IgD-negative memory B cell (primary cell): ENCODE measurements around the gene EML2. TPM values are rescaled to one million over a fixed set of nuclear protein-coding genes. Genes with fewer than 3 reads are reported as not detected.

Experiments used
- H3K27ac Mint-ChIP-seq, 3 donors: one replicate each; pipeline ENCODE4 v1.8.0; 2020 to 2022; ENCODE audit warnings: mild to moderate bottlenecking in 3 of 3, mixed read lengths in 3 of 3, moderate library complexity in 1 of 3
- H3K27me3 Mint-ChIP-seq: one replicate; pipeline ENCODE4 v1.8.0; 2021; ENCODE audit warnings: mixed read lengths
- H3K36me3 Mint-ChIP-seq: one replicate; pipeline ENCODE4 v1.8.0; 2020; ENCODE audit warnings: mild to moderate bottlenecking, mixed read lengths
- H3K4me1 Mint-ChIP-seq, 3 donors: one replicate each; pipeline ENCODE4 v1.8.0; 2020 to 2022; ENCODE audit warnings: mixed read lengths in 3 of 3, mild to moderate bottlenecking in 1 of 3
- H3K4me3 Mint-ChIP-seq, 4 donors: one replicate each; pipeline ENCODE4 v1.8.0; 2020 to 2022; ENCODE audit warnings: mild to moderate bottlenecking in 4 of 4, mixed read lengths in 4 of 4, moderate library complexity in 3 of 4
- H3K9me3 Mint-ChIP-seq, 3 donors: one replicate each; pipeline ENCODE4 v1.8.0; 2020 to 2021; ENCODE audit warnings: mixed read lengths in 3 of 3, mild to moderate bottlenecking in 1 of 3
- polyA plus RNA-seq: library from polyadenylated mRNA; unstranded; fragments of 300-500 nt; fragmentation: Illumina TruSeq; gene quantifications from one replicate; pipeline ENCODE4 v1.2.3, GENCODE V29; 2021

Gene EML2
- polyA plus RNA-seq, 1 donor from 2014 or later, result 18.5 TPM

GRCh38 chr19:45571457-45572220 lies 67.6 kb downstream of the EML2 start:
- H3K9me3 Mint-ChIP-seq, result no peaks in the 10 kb centered on the region
- H3K27me3 Mint-ChIP-seq, result no peaks in the 10 kb centered on the region
- H3K27ac Mint-ChIP-seq, result no peak overlapping the region
- H3K4me1 Mint-ChIP-seq, result peaks cover 7 to 12% (median 11%) of the 10 kb centered on the region in 3 donors
- H3K36me3 Mint-ChIP-seq, result peaks cover 2% of the 10 kb centered on the region
- no peak overlapping the region for H3K4me3 Mint-ChIP-seq

DNA sequence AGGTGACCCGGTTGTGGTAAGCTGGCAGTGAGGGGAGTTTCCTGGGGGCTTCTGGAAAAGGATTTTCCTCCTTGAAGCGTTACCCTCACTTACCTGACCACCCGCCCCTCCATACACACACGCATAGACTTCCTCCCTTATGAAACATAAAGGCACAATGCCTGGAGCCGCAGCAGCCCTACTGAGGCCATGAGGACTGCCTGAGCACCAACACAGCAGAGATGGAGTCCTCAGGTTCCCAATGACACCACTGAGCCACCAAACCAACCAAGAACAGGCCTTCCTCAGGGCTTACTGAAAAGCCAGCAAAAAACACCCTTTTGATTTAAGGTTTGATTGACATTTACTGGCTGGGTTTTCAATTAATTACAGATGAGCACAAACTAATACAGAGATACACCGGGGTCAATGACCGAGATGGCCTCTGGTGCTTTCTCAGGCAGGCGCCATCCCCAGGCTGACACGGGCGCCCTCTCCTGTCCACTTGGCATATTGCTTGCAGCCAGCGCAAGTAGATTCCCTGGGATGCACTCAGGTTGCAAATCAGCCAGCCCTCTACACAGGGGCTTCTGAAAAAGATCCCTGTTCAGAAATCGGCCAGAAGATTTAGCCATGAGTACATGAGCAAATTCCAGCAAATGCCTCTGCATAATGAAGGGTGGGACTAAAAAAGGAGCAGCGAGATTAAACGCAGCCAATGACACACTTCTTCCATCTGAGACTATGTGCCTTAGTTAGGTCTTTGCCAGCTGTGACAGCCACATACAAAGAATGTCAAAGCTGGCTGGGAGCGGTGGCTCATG lies 69.4 kb downstream of the EML2 start:
- Mint-ChIP-seq H3K4me3 (peak overlapping the region in 1 of 4 donors; percentile 37), H3K27me3 (no peaks in the 10 kb centered on the region)

GRCh38 chr19:45568732-45569131 lies 70.5 kb downstream of the EML2 start:
- H3K27ac Mint-ChIP-seq, result peak overlapping the region in 1 of 3 donors; percentile 3
- H3K4me3 Mint-ChIP-seq, result no peak overlapping the region
- peaks cover 7 to 19% (median 16%) of the 10 kb centered on the region in 3 donors for H3K4me1 Mint-ChIP-seq
- H3K36me3 Mint-ChIP-seq, result peaks cover 2% of the 10 kb centered on the region
- no peaks in the 10 kb centered on the region for H3K9me3 Mint-ChIP-seq
- no peaks in the 10 kb centered on the region for H3K27me3 Mint-ChIP-seq

More for the DNA sequence above, 69.4 kb downstream of the EML2 start:
- Mint-ChIP-seq H3K9me3 (no peaks in the 10 kb centered on the region), H3K4me1 (peaks cover 7 to 10% (median 9%) of the 10 kb centered on the region in 3 donors), H3K36me3 (peaks cover 2% of the 10 kb centered on the region), H3K27ac (no peak overlapping the region)

- no peaks in the 10 kb centered on the region for H3K9me3 Mint-ChIP-seq
- peaks cover 4% of the 10 kb centered on the region for H3K36me3 Mint-ChIP-seq
- no peaks in the 10 kb centered on the region for H3K27me3 Mint-ChIP-seq
- peak overlapping the region in 1 of 3 donors; percentile 71 for H3K27ac Mint-ChIP-seq
- peaks cover 12 to 25% (median 23%) of the 10 kb centered on the region in 3 donors for H3K4me1 Mint-ChIP-seq
- H3K4me3 Mint-ChIP-seq, result no peak overlapping the region
Observed at GRCh38 chr19:45567609-45568008, 71.6 kb downstream of the EML2 start.

DNA sequence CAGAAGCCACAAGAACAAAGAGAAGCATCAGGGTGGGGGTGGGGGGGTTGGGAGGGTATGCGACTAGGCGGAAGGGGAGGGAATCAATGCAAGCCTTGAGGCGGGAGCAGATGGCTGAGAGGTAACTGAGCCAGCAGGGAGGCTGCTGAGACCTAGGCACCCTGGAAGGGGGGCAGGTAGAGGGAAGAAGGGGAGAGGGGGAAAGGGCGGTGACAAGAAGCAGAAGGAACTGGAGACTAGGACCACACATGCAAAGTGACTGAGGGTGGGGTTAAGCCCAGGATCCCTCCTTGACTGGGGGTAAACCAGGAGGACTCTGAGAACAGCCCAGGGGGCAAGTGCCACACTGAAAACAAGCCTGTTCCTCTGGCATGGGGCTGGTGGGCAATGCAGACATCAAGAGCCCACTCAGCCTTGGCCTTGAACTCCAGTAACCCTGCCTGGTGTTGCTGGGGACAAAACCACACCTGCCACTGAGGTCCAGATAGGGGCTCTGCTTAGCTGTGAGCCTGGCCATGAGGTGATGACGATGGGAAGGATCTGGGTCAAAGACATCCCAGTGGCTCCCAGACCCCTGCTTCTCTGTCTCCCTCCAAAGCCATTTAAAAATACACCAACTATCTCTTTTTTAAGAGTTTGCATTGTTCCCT lies 74.9 kb downstream of the EML2 start:
- peak overlapping the region in 1 of 3 donors; percentile 23 for H3K27ac Mint-ChIP-seq
- H3K4me3 Mint-ChIP-seq, result peak overlapping the region in 3 of 4 donors; percentile 3 to 49 (median 26)
- peaks cover 3% of the 10 kb centered on the region for H3K36me3 Mint-ChIP-seq
- H3K9me3 Mint-ChIP-seq, result no peaks in the 10 kb centered on the region
- H3K4me1 Mint-ChIP-seq, result peaks cover 6 to 27% (median 21%) of the 10 kb centered on the region in 3 donors
- H3K27me3 Mint-ChIP-seq, result no peaks in the 10 kb centered on the region

- H3K4me3 Mint-ChIP-seq, result peak overlapping the region in 2 of 4 donors; percentile 12 to 78
- no peaks in the 10 kb centered on the region for H3K27me3 Mint-ChIP-seq
- H3K27ac Mint-ChIP-seq, result peak overlapping the region in 1 of 3 donors; percentile 31
- peaks cover 3% of the 10 kb centered on the region for H3K36me3 Mint-ChIP-seq
- no peaks in the 10 kb centered on the region for H3K9me3 Mint-ChIP-seq
- peaks cover 16 to 28% (median 21%) of the 10 kb centered on the region in 3 donors for H3K4me1 Mint-ChIP-seq
Observed at GRCh38 chr19:45560686-45561085, 78.5 kb downstream of the EML2 start.

DNA sequence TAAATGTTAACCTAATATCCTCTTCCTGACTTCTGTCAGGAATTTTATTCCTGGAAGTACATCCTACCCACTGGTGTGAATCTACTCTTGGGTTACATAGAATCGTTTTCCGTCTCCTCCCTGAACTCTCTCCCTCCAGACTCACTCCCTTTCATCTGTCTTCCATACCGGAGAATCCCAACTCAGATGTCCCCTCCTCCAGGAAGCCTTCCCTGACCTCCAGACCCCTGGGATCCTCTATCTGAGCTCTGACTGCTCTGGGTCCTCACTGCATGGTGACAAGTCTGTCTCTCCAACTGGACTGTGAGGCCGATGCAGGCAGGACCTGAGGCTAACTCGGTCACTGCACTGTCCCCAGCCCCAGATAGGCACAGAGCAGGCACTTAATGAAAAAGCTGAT lies 79.2 kb downstream of the EML2 start:
- H3K27ac Mint-ChIP-seq, result no peak overlapping the region
- peaks cover 16 to 29% (median 21%) of the 10 kb centered on the region in 3 donors for H3K4me1 Mint-ChIP-seq
- H3K4me3 Mint-ChIP-seq, result no peak overlapping the region

More for the DNA sequence above, 79.2 kb downstream of the EML2 start:
- Mint-ChIP-seq H3K36me3 (peaks cover 3% of the 10 kb centered on the region), H3K27me3 (no peaks in the 10 kb centered on the region), H3K9me3 (no peaks in the 10 kb centered on the region)

Other genes with a start within 250 kb of the EML2 start
- gene PPP1R13L, start 234.3 kb downstream of the EML2 start, polyA plus RNA-seq, result 1.6 TPM
- gene POLR1G, start 232.8 kb downstream of the EML2 start, polyA plus RNA-seq, result 2.2 TPM
- gene ERCC1, start 215.5 kb downstream of the EML2 start, polyA plus RNA-seq, result 50.2 TPM
- 48.1 TPM for gene FOSB, start 171.4 kb downstream of the EML2 start, polyA plus RNA-seq
- 0.71 TPM for gene RTN2, start 142.3 kb downstream of the EML2 start, polyA plus RNA-seq
- 4.0 TPM for gene PPM1N, start 141.0 kb downstream of the EML2 start, polyA plus RNA-seq
- 111 TPM for gene VASP, start 131.9 kb downstream of the EML2 start, polyA plus RNA-seq
- 19.9 TPM for gene OPA3, start 54.6 kb downstream of the EML2 start, polyA plus RNA-seq
- not detected for gene GPR4, start 37.2 kb downstream of the EML2 start, polyA plus RNA-seq
- not detected for gene GIPR, start 28.8 kb upstream of the EML2 start, polyA plus RNA-seq
- gene SNRPD2, start 52.6 kb upstream of the EML2 start, polyA plus RNA-seq, result 841 TPM
- 2.7 TPM for gene QPCTL, start 53.3 kb upstream of the EML2 start, polyA plus RNA-seq
- 23.7 TPM for gene FBXO46, start 91.5 kb upstream of the EML2 start, polyA plus RNA-seq
- gene MEIOSIN, start 94.0 kb upstream of the EML2 start, polyA plus RNA-seq, result not detected
- 0.41 TPM for gene SIX5, start 129.9 kb upstream of the EML2 start, polyA plus RNA-seq
- gene DMPK, start 143.1 kb upstream of the EML2 start, polyA plus RNA-seq, result 1.6 TPM
- 16.7 TPM for gene DMWD, start 153.4 kb upstream of the EML2 start, polyA plus RNA-seq
- not detected for gene RSPH6A, start 175.9 kb upstream of the EML2 start, polyA plus RNA-seq
- 26.8 TPM for gene SYMPK, start 223.8 kb upstream of the EML2 start, polyA plus RNA-seq
- gene FOXA3, start 224.9 kb upstream of the EML2 start, polyA plus RNA-seq, result not detected
- 10.0 TPM for gene IRF2BP1, start 246.7 kb upstream of the EML2 start, polyA plus RNA-seq